Mesothelial cell of epicardium (in vitro differentiated cells): ENCODE results near the gene IMPDH1. TPM values are rescaled to one million over a fixed set of nuclear protein-coding genes. Genes with fewer than 3 reads are reported as not detected.

Source experiments
- DNase-seq, 2 experiments: peaks; one replicate each; pipeline ENCODE4 v3.0.0; 2021; ENCODE audit warnings: low spot score in 2 of 2; ENCODE audit not compliant: unreplicated experiment in 2 of 2
- H3K27ac Mint-ChIP-seq: 2 replicates; pipeline ENCODE4 v1.8.0; 2021; ENCODE audit warnings: mixed read lengths
- H3K27me3 Mint-ChIP-seq: 2 replicates; pipeline ENCODE4 v1.8.0; 2021; ENCODE audit warnings: low read depth, mixed read lengths
- H3K36me3 Mint-ChIP-seq: 2 replicates; pipeline ENCODE4 v1.8.0; 2021; ENCODE audit warnings: mixed read lengths
- H3K4me1 Mint-ChIP-seq: 2 replicates; pipeline ENCODE4 v1.8.0; 2021; ENCODE audit warnings: mixed read lengths
- H3K4me3 Mint-ChIP-seq: 2 replicates; pipeline ENCODE4 v1.8.0; 2021; ENCODE audit warnings: mild to moderate bottlenecking, moderate library complexity, mixed read lengths
- H3K9me3 Mint-ChIP-seq: 2 replicates; pipeline ENCODE4 v1.8.0; 2021; ENCODE audit warnings: mixed read lengths
- total RNA-seq: library from RNA; stranded (reverse); gene quantifications from 3 replicates; pipeline ENCODE4 v1.2.1, GENCODE V29; 2021
- TF ChIP-seq, protein P1 (sequence below): fragments of 200-600 bp; sonication (generic); IDR thresholded peaks from one replicate; pipeline ENCODE4 v1.5.0; 2021; ENCODE audit warnings: antibody characterized with exemption; ENCODE audit not compliant: unreplicated experiment

Gene IMPDH1
- total RNA-seq, 1 donor from 2014 or later = 39.3 TPM

- H3K4me3 Mint-ChIP-seq = peak within 1 kb of the TSS; percentile 96
- H3K36me3 Mint-ChIP-seq = peaks cover 6% of the 10 kb centered on the region
- peak within 1 kb of the TSS; percentile 98 for H3K27ac Mint-ChIP-seq
- H3K27me3 Mint-ChIP-seq = no peaks in the 10 kb centered on the region
- DNase-seq = peak; percentile 78 to 89
- H3K4me1 Mint-ChIP-seq = peaks cover 51% of the 10 kb centered on the region
- TF ChIP-seq, protein P1, sequence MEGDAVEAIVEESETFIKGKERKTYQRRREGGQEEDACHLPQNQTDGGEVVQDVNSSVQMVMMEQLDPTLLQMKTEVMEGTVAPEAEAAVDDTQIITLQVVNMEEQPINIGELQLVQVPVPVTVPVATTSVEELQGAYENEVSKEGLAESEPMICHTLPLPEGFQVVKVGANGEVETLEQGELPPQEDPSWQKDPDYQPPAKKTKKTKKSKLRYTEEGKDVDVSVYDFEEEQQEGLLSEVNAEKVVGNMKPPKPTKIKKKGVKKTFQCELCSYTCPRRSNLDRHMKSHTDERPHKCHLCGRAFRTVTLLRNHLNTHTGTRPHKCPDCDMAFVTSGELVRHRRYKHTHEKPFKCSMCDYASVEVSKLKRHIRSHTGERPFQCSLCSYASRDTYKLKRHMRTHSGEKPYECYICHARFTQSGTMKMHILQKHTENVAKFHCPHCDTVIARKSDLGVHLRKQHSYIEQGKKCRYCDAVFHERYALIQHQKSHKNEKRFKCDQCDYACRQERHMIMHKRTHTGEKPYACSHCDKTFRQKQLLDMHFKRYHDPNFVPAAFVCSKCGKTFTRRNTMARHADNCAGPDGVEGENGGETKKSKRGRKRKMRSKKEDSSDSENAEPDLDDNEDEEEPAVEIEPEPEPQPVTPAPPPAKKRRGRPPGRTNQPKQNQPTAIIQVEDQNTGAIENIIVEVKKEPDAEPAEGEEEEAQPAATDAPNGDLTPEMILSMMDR = no peak
- H3K9me3 Mint-ChIP-seq = no peaks in the 10 kb centered on the region
Observed at GRCh38 chr7:128455543-128456254, 45.9 kb upstream of the IMPDH1 start, which contains the start of gene HILPDA. HILPDA (plus strand) TSS chr7:128455878; CDS start chr7:128457269, 1,391 bp downstream.

- TF ChIP-seq, protein P1 = no peak
- Mint-ChIP-seq H3K36me3 (peaks cover 6% of the 10 kb centered on the region), H3K4me3 (peak overlapping the region; percentile 96), H3K27ac (peak overlapping the region; percentile 98), H3K4me1 (peaks cover 51% of the 10 kb centered on the region), H3K27me3 (no peaks in the 10 kb centered on the region), H3K9me3 (no peaks in the 10 kb centered on the region)
- DNase-seq = no peak
Observed at GRCh38 chr7:128454808-128455542, 45.2 kb upstream of the IMPDH1 start.

GRCh38 chr7:128453836-128454804, 44.3 kb upstream of the IMPDH1 start:
- Mint-ChIP-seq H3K36me3 (peaks cover 6% of the 10 kb centered on the region), H3K27me3 (no peaks in the 10 kb centered on the region), H3K4me1 (peaks cover 44% of the 10 kb centered on the region), H3K4me3 (peak overlapping the region; percentile 96), H3K9me3 (no peaks in the 10 kb centered on the region), H3K27ac (peak overlapping the region; percentile 98)
- peak; percentile 43 to 64 for DNase-seq
- TF ChIP-seq, protein P1 = no peak

DNA sequence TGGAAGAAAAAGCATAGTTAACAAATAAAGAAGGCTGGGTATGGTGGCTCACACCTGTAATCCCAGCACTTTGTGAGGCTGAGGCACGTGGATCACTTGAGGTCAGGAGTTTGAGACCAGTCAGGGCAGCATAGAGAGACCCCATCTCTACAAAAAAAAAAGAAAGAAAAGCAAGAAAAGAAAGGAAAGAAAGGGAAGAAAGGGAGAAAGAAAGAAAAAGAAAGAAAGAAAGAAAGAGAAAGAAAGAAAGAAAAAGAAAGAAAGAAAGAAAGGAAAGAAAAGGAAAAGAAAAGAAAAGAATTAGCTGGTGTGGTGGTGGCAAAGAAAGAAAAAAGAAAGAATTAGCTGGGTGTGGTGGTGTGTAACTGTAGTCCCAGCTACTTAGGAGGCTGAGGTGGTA, 42.8 kb upstream of the IMPDH1 start:
- H3K4me3 Mint-ChIP-seq = no peak overlapping the region
- H3K27me3 Mint-ChIP-seq = no peaks in the 10 kb centered on the region
- TF ChIP-seq, protein P1 = no peak
- no peaks in the 10 kb centered on the region for H3K9me3 Mint-ChIP-seq
- no peak for DNase-seq
- no peaks in the 10 kb centered on the region for H3K36me3 Mint-ChIP-seq
- no peak overlapping the region for H3K27ac Mint-ChIP-seq
- peaks cover 32% of the 10 kb centered on the region for H3K4me1 Mint-ChIP-seq

- H3K9me3 Mint-ChIP-seq = no peaks in the 10 kb centered on the region
- peaks cover 18% of the 10 kb centered on the region for H3K4me1 Mint-ChIP-seq
- TF ChIP-seq, protein P1 = no peak
- DNase-seq = no peak
- H3K27ac Mint-ChIP-seq = no peak overlapping the region
- no peaks in the 10 kb centered on the region for H3K27me3 Mint-ChIP-seq
- H3K4me3 Mint-ChIP-seq = no peak overlapping the region
- no peaks in the 10 kb centered on the region for H3K36me3 Mint-ChIP-seq
Observed at GRCh38 chr7:128450913-128451312, 41.1 kb upstream of the IMPDH1 start.
